Fibroblast of lung (primary cell): ENCODE results near the gene CPNE6. TPM values are rescaled to one million over a fixed set of nuclear protein-coding genes. Genes with fewer than 3 reads are reported as not detected.

Experiments used
- DNase-seq, 2 donors: peaks; one replicate each; pipeline versions ENCODE4 v3.0.0 to v3.0.0-alpha.2; 2010; ENCODE audit warnings: low read depth in 2 of 2
- H2AFZ ChIP-seq: 2 replicates; pipeline ENCODE4 v1.5.1; 2012; ENCODE audit warnings: low read length, control low read depth, inconsistent platforms
- H3K27ac ChIP-seq: 2 replicates; pipeline ENCODE4 v1.5.1; 2011; ENCODE audit warnings: low read length, control low read depth; ENCODE audit not compliant: insufficient read depth
- H3K27me3 ChIP-seq: 2 replicates; pipeline ENCODE4 v1.5.1; 2011; ENCODE audit warnings: mild to moderate bottlenecking, low read length; ENCODE audit not compliant: control insufficient read depth, insufficient read depth
- H3K36me3 ChIP-seq: 2 replicates; pipeline ENCODE4 v1.5.1; 2011; ENCODE audit warnings: low read length; ENCODE audit not compliant: control insufficient read depth, insufficient read depth
- H3K4me1 ChIP-seq: 2 replicates; pipeline ENCODE4 v1.5.1; 2011; ENCODE audit warnings: low read length; ENCODE audit not compliant: control insufficient read depth, insufficient read depth; ENCODE audit errors: extremely low read depth
- H3K4me2 ChIP-seq: 2 replicates; pipeline ENCODE4 v1.5.1; 2011; ENCODE audit warnings: low read length, control low read depth; ENCODE audit not compliant: insufficient read depth; ENCODE audit errors: extremely low read depth
- H3K4me3 ChIP-seq, 4 experiments: fragments of 200-600 bp in 1 of 4; sonication (generic) in 1 of 4; replicated peaks in 1 of 4; 2 replicates each; pipeline ENCODE4 v1.5.1; 2011 to 2016; ENCODE audit warnings: low read length in 4 of 4, low read depth in 3 of 4, mild to moderate bottlenecking in 3 of 4, control low read depth in 2 of 4, inconsistent platforms in 1 of 4, mixed read lengths in 1 of 4; ENCODE audit not compliant: insufficient read depth in 1 of 4; ENCODE audit errors: control extremely low read depth in 1 of 4
- H3K79me2 ChIP-seq: 2 replicates; pipeline ENCODE4 v1.5.1; 2012; ENCODE audit warnings: mild to moderate bottlenecking, low read length, inconsistent platforms; ENCODE audit not compliant: control insufficient read depth, insufficient read depth
- H3K9ac ChIP-seq: 2 replicates; pipeline ENCODE4 v1.5.1; 2011; ENCODE audit warnings: mild to moderate bottlenecking, low read length, control low read depth; ENCODE audit not compliant: insufficient read depth
- H3K9me3 ChIP-seq: 2 replicates; pipeline ENCODE4 v1.5.1; 2012; ENCODE audit warnings: low read depth, low read length; ENCODE audit not compliant: control insufficient read depth, insufficient read depth
- H4K20me1 ChIP-seq: 2 replicates; pipeline ENCODE4 v1.5.1; 2011; ENCODE audit warnings: low read length; ENCODE audit not compliant: control insufficient read depth, insufficient read depth; ENCODE audit errors: extremely low read depth
- CTCF ChIP-seq, 2 donors: IDR thresholded peaks in 1 of 2; conservative IDR thresholded peaks in 1 of 2; 1 replicate in 1 of 2; 2 replicates in 1 of 2; pipeline ENCODE4 v1.5.1; 2011 to 2012; ENCODE audit warnings: low read length in 2 of 2, control low read depth in 1 of 2, inconsistent platforms in 1 of 2, low read depth in 1 of 2, mild to moderate bottlenecking in 1 of 2
- EZH2 ChIP-seq: IDR thresholded peaks from 2 replicates; pipeline ENCODE4 v1.5.1; 2012; ENCODE audit warnings: low read length, control low read depth, mild to moderate bottlenecking; ENCODE audit errors: missing control alignments
- polyA plus RNA-seq, 2 donors: library from polyadenylated mRNA; depleted of rRNA in 1 of 2; stranded (reverse) in 1 of 2; unstranded in 1 of 2; fragments of >200 nt; gene quantifications; 2 replicates each; pipeline ENCODE4 v1.2.1, GENCODE V29; 2011 to 2012; ENCODE audit warnings: missing spikeins in 1 of 2
- total RNA-seq: library from RNA; depleted of rRNA; stranded (reverse); fragments of >200 nt; gene quantifications from 2 replicates; pipeline ENCODE4 v1.2.1, GENCODE V29; 2014

CPNE6 gene
- total and polyA plus RNA-seq, 2 donors (not counting 1 experiment from before 2014, with no cell fraction given) = not detected

- Histone ChIP-seq H3K36me3 (no peaks in the 10 kb centered on the region), H3K9ac (no peak overlapping the region), H3K4me3 (no peak overlapping the region), H3K79me2 (no peaks in the 10 kb centered on the region), H3K4me1 (no peaks in the 10 kb centered on the region), H3K9me3 (no peaks in the 10 kb centered on the region), H3K27me3 (peaks cover 16% of the 10 kb centered on the region), H3K27ac (no peak overlapping the region), H2AFZ (no peak overlapping the region), H3K4me2 (no peak overlapping the region), H4K20me1 (no peaks in the 10 kb centered on the region)
- TF ChIP-seq EZH2 (no peak), CTCF (conservative IDR thresholded peaks at IDR 0.05 in 1 of 2, IDR thresholded peaks at IDR 0.05 in 1 of 2; ENCODE audit: low read depth in 1 of 2, low read length in 2 of 2) (no peak)
- DNase-seq = no peak
Observed at GRCh38 chr14:24070285-24071143, 848 bp upstream of the CPNE6 start.

GRCh38 chr14:24071836-24072430, 571 bp downstream of the CPNE6 start:
- no peaks in the 10 kb centered on the region for H3K79me2 ChIP-seq
- H2AFZ ChIP-seq = no peak overlapping the region
- TF ChIP-seq EZH2 (no peak), CTCF (conservative IDR thresholded peaks at IDR 0.05 in 1 of 2, IDR thresholded peaks at IDR 0.05 in 1 of 2; ENCODE audit: low read depth in 1 of 2, low read length in 2 of 2) (no peak)
- H3K9me3 ChIP-seq = no peaks in the 10 kb centered on the region
- no peaks in the 10 kb centered on the region for H3K4me1 ChIP-seq
- H3K4me3 ChIP-seq = no peak overlapping the region
- H3K9ac ChIP-seq = no peak overlapping the region
- peaks cover 12% of the 10 kb centered on the region for H3K27me3 ChIP-seq
- no peaks in the 10 kb centered on the region for H3K36me3 ChIP-seq
- no peak overlapping the region for H3K4me2 ChIP-seq
- H3K27ac ChIP-seq = no peak overlapping the region
- H4K20me1 ChIP-seq = no peaks in the 10 kb centered on the region
- DNase-seq = no peak

- Histone ChIP-seq H3K27ac (no peak overlapping the region), H3K9me3 (no peaks in the 10 kb centered on the region), H3K27me3 (peaks cover 12% of the 10 kb centered on the region), H4K20me1 (no peaks in the 10 kb centered on the region), H2AFZ (no peak overlapping the region), H3K4me2 (no peak overlapping the region), H3K36me3 (no peaks in the 10 kb centered on the region), H3K4me3 (no peak overlapping the region), H3K4me1 (no peaks in the 10 kb centered on the region), H3K79me2 (no peaks in the 10 kb centered on the region), H3K9ac (no peak overlapping the region)
- no peak for TF ChIP-seq CTCF (conservative IDR thresholded peaks at IDR 0.05 in 1 of 2, IDR thresholded peaks at IDR 0.05 in 1 of 2; ENCODE audit: low read depth in 1 of 2, low read length in 2 of 2)
- TF ChIP-seq EZH2 = no peak
- DNase-seq = no peak
Observed at GRCh38 chr14:24072436-24072835, 1.1 kb downstream of the CPNE6 start.
